Medulla oblongata (tissue), 1 donor: ENCODE measurements around the gene CCDC192.

Source experiments
- DNase-seq: peaks from one replicate; pipeline ENCODE4 v3.0.0-alpha.2; 2015; ENCODE audit errors: extremely low spot score

The CCDC192 gene

DNA sequence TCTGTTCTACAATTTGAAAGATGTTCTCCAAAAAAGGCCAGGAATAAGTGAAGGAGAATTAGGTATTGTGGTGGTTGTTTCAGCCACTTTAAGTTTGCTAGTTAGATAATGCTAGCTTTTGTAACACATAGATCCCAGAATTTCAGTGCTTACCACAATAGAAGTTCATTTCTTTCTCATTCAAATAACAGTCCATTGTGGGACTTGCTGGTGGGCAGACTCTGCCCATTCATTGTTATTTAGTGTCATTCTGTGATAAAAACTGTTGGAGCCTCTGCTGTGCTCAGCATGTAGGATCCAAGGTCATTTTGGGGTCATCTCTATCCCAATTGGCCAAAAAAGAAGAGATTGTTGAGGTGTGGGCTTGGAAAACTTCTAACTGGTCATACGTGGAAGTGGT, 106.8 kb downstream of the CCDC192 start:
- DNase-seq = peak; percentile 64

DNA sequence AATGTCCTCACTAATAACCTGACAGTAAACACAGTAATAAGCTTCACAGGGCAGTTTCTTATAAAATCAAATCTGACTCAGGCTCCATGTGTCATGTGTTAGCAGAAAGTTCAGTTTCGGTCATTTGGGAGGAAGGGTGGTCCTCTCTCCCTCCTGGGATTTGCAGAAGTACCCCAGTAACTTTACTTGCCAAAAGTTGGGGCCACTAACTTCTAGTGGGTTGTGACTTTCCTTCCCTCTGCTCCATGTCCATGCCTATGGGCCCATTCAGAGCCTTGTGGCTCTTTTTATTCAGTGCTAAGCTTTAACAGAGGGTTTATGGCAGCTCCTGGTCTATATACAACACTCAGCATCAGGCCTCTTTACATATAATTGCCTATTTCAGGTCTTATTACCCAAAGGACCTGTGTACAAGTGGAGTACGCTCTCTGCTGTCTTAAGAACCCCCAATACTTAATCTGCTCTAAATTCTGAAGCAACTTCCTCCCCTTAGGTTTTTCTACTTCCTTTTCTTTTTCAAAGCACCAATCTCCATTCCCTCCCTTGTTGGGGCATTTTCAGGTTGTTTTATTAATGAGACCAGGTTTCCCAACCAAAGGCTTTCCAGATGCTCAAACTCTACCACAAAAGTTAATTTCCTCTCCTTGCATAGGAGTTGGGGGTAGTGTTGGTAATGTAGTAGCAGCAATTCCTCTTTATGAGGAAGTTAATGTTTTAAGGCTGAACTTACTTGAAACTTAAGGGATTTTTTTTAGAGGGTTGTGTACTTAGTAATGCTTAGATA, 107.7 kb downstream of the CCDC192 start:
- DNase-seq = no peak

DNA sequence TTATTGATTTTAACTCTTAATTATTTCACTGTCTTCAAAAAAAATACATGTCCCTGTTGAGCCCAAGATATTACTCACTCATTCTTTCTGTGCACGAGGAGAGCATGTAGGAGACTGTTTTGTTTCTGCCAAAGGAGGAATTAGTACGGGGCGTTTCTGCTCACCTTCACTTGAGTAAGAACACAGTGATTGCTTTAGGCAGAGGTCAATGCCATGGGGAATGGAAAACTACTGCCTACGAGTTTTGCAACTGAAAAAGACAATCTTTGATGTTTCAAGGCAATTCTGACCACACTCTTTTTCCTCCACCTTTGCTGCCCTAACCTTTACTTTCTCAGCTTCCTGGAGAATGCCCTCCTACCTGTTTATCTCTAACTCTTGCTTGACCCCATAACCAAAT, 109.4 kb downstream of the CCDC192 start:
- no peak for DNase-seq

DNA sequence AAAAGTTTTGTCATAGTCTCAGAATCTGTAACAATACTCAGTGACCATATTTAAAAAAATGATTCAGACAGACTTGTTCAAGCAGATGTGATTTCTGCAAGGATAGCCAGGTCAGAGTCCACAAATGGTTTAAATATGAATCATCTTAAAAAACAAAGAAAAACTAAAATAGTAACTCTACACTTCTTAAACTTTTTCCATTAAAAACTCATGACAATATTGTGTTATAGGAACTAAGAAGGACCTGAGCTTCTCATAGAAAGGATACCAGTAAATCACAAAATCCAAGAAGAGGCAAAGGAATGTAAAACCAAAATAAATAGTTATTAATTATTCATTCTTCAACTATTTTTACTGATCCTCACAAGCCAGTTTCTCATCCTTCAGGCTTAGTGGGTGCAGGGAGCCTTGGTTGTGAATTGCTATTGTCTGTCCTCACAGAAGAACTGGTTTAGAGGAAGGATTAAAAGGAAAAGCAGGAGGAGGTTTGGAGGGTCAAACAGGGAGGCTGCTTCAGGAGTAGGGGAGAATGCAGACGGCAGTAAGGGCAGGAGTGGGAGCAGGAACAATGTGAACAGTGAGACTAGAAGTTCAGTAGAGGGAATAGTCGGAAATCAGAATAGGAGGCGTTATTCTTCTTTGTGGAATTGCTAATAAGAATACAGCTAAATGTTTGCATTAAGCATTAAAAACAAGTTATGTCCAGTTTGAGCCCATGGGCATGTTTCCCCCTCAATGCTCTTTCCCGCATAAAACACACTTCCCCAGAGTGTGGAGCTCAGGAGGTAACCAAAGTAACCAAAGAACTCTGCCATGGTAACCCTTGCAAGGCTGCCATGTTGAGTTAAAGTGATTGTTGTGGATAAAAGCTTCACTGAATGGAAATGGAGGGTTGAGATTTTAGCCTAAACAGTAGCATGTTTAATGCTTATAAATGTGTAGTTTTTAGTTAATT, 110.7 kb downstream of the CCDC192 start:
- DNase-seq = no peak

DNA sequence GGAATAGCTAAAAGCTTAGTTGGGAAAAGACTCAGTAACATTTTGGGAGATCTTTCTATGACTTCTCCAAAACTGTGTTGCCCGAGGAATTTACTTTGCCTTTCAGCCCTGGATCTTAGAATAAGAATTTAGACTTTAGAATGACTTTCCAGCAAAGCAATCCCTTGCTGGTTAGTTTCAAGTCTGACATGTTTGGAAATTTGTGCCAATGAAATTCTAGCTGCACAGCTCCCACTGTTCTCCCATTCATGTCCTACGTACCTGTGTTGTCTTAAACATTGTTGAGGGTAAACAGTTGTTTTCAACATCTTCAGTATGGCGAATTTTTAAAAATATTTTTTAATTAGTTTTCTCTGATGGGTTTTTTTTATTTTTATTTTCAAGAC, 111.4 kb downstream of the CCDC192 start:
- DNase-seq = no peak

DNA sequence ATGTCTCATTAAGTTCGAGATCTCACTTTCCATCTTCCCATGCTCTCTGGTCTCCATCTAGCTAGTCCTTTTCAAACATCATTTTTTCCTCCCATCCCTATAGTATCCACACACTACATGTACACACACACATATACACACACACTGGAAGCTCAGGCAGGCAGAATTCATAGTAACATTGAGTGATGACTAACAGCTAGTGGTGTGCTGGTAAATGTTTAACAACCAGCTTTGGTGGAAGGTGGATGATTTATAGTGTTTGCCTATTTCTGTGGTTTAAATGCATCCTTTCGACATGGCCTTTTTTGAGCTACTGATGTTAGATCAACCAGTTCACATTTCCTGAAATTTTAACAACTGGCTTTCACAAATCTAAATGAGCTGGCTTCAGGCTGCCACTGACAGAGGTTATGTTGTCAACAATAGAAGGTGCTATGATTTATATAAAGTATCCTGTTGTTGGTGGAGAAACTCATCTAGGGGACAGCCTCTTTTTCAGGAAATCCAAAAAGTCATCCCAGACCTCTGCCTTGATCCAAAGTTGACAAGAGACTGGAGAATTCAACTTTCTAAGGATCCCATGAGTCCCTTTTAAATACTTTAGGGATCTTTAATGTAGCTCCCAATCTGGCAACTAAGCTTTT, 117.8 kb downstream of the CCDC192 start:
- DNase-seq = no peak

DNA sequence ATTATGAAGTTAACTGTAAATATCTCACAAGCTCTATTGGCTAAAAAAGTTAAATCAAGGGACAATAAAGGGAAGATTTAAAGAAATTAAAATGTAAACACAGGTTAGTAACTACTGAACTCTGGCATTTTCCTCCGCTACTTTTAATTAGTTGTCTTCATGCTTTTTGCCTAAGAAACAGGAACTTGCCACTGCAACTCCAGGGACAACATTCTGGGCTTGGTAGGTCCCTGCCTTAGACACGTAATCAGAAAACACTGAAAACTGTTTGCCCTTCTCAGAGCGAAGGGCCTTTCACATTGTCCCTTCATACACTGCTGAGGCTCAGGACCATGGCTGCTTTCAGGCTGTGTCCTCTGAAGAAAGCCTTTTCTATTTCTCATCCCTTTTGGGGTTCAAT, 118.7 kb downstream of the CCDC192 start:
- DNase-seq = no peak

DNA sequence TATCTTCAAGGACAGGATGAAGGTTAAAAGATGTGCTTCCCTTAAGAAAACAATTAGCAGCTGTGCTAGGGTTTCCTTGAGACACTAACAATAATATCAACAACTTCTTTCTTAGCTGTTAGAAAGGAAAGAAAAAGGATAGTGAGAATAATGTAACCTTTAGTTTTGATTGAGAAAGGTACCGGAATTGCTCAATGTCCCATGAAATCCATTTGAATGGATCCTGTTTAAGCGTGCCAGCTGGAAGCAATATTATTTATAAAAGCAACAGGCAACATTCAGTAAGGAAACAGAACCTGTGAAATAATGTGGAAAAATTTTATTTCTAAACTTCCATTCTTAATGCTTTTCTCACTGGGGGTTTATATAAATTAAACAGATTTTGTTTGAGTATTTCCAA, 120.9 kb downstream of the CCDC192 start:
- no peak for DNase-seq

DNA sequence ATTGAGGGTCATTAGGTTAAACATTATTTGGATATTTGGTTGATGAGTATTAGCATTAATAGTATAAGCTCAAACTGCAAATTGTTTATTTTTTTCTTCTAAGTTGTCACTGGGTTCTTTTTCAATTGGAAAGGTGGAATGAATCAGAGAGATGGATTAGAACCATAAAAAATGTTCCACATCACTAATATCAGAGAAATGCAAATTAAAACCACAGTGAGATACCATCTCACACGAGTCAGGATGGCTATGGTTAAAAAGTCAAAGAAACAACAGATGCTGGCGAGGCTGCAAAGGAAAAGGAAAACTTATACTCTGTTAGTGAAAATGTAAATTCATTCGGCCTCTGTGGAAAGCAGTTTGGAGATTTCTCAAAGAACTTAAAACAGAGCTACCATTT, 122.8 kb downstream of the CCDC192 start:
- DNase-seq = no peak

DNA sequence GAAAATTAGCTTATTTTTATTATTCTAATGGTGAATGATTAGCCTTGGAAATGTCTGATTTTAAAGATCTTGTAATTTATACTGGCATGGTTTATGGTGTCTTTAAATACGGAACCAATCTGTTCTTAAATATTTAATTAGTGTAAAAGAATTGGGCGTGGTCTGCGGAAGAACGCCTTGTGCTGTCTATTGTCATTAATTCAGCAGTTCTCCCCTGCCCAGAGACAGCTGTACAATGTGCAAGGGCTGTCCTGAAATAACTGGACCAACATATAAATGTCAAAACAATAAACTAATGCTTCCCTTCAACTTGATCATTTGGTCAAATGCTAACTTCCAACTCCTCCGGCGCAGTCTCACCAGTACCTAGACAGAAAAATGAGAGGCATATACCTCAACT, 124.3 kb downstream of the CCDC192 start:
- no peak for DNase-seq

DNA sequence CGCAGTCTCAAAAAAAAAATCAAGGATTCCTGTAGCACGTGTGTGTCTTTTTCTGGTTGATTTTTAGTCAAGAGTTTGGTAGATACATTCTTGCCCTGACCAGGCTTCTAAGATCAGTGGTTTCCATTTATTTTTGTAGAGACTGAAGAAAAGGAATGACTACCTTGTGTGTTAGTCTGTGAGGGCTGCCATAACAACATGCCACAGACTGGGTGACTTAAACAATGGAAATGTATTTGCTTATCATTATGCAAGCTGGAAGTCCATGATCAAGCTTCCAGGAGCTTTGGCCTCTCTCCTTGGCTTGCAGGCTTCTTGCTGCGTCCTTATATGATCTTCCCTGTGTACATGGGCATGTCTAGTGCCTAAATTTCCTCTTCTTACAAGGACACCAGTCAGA, 127.0 kb downstream of the CCDC192 start:
- no peak for DNase-seq

DNA sequence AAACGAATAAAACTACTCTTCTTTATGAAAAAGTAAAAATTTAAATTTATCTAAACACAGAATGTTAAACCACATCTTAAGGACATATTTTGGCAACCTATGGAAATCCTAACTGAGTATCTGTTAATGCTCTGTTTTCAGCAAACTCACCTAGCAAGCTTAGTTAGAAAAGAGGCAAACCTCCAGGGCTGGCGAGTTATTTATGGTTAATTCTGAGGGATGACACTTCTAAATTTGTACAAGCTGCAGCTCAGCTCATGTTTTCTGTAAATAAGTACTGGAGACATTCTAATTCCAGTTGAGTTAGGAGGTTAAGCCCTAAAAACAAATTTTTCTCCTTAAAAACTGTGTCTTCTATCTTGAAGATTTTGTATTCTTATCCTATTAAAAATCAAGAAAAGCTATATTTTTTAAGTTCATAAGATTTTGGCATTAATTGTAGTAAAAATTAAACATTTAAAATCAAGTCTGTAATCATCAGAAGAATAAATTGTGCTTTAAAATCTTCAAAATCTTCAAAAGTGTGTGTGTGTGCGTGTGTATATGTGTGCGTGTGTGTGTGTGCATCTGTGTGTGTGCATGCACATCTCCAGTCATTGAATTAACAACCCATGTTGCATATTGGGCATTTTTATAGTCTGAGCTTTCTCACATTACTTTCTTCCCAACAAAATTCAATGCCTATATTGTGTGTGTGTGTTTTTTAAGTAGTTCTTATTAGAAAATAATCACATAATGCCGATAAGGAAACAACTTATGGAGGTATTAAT, 127.8 kb downstream of the CCDC192 start:
- no peak for DNase-seq

DNA sequence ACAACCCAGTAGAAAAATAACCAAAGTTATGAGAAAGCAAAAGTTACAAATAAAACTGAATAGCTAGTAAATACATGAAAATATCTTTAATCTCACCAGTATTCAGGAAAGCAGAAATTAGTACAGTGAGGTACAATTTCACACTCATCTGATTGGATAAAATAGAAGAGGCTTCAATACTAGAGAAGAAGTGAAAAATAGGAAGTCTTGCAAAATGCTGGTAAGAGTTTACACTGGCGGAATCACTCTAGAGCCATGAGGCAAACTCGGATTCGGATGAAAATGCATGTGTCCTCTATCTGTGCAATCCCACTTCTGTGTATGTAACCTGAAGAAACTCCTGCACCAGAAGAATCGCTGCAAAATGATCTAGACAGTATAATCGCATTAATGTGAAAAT, 128.9 kb downstream of the CCDC192 start:
- no peak for DNase-seq

DNA sequence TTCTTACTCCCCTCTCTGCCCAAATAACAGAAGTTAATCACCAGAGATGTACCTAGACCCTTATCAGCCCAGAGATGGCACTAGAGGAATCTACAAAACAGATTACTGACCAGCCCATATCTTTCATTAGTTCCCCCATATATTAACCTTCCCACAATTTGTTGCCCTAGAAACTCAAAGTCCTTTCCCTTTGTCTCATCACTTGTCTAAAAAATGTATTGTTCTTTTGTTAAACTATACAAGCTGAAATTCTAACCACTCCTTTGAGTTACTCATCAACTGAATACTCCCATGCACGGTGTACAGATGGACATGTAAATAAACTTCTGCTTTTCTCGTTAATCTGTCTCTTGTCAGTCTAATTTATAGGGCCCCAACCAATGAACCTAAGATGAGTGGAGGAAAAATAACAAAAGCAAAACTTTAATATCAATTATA, 130.9 kb downstream of the CCDC192 start:
- DNase-seq = no peak

DNA sequence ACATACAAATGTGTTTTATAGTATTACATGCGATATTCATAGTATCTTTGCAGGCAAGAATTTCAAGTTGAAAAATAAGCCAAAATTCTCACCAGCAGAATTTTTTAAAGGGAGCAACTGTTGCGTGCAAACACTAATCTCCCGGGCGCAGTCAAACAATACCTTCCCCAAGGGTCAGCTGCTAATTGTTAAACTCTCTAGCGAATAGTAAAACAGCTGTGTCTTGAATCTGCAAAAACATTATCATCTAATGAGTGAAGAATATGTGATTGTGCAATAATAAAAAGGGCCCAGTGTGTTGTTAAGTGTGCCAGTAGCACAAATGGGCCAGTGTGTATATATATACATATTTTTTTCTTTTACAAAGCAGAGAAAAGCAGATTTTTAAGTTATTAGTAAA, 131.4 kb downstream of the CCDC192 start:
- peak; percentile 23 for DNase-seq

DNA sequence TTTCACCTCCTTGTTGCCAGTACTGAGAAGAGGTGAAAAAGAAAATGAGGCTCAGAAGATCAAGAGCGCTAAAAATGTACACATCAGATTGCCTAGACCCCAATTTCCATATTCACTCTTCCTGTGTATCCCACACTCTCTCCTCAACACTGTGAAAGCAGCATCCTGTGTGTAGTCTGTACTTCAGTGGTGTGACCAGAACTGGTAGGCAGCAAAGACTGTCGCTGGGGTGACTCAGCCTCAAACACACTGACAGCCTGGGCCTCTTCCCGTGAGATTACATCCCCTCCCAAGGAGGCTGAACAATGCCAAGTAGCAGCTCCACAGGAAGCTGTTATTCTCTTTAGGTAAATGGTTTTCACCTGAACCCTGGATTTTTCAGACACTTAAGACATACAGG, 135.5 kb downstream of the CCDC192 start:
- DNase-seq = no peak

DNA sequence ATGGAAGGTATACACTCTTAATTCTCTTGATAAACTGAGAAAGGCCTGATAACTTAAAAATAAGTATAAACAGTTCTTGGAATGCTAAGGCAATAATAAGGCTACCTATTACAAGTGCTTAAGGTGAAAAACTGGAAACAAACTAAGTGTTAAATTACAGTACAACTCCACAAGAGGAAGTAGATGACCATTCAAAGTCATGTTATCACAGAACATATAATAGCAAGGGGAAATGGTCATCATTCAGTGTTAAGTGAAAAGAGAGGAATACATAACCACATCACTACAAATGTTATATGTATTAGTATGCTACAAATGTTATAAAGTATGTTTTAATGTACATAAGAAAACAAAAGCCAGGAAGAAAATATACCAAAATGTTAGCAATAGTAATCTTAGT, 135.9 kb downstream of the CCDC192 start:
- DNase-seq = no peak

DNA sequence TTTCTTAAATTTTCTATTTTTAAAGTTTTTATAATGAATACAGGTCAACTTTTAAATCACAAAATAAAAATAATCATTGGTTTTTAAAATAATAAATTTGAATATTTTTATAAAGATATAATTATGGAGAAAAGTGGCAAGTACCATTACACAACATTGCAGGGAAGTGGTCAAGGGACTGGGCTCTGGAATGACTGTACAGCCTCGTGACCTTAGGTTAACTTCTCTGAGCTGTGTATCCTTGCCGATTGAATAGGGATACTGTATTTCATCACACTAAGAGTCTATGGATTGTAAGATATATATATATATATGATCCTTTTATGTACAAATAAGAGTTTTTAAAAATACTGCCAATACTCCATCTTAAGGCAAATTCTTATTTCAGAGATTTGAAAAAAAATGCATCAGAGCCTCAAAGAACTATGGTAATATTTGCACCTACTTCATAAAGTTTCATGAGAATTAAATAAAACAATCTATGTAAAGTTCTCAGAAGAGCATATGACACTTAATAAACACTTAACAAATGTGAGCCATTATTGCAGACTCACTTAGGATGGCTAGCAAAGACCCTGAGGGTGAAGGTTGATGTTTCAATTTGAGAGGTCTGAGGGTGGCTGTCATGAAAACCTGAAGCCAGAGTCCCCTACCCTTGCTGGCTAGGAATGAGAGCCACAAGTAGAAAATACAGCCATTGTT, 136.5 kb downstream of the CCDC192 start:
- DNase-seq = no peak

DNA sequence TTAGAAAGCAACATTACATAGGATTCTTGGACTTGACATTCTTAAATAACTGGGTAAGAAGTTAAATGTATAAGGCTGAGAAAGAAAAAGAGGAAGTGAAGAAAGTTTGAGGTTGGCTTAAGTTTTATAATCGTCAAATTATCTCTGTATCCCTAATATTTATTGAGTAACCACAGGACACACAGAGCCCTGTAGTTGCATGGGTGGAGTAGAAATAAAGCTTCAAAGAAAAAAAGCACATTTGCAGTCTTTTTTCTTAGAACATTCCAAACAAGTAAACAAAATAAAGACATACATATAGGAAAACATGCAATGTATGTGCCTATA, 137.0 kb downstream of the CCDC192 start:
- DNase-seq = no peak

DNA sequence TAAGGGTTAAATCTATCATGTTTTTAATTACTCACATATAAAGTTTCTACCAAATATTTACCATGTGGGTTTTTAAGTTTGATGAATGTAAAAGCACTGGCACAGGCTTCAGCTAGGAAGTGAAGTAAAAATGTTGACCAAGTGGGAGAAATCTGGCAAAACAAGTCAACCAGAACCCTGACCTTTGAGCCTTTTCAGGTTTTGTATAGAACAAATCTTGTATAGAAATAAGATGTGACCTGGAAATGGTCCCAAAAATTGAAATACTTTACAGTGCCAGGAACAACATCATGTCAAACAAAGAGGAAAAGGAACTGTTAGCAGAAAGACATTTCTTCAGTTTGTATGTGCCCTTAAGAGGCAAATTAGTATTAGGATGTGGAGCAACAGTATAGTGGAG, 137.6 kb downstream of the CCDC192 start:
- DNase-seq = no peak

DNA sequence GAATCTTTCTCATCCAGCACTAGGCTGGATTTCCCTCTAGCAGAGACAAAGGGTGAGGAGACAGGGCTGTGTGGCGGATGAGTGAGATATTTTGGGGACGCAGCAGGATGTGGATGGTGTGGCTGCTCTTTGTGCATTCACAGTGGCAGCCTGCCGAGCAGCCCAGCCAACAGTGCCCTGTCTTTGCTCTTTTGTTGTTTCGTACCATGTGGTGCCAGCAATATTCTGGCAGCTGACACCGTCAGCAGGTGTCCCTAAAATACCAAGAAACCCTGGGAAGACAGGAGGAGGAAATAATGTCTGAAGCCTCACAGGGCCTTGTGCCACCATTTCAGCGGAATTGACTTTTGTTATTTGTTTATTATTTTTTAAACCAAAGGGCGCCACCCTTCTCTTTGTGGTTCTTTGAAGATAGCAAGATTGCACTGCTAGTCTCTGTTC, 141.4 kb downstream of the CCDC192 start:
- peak; percentile 87 for DNase-seq
